ENCODE data around the gene CDKN2AIPNL. TPM values are rescaled to one million over a fixed set of nuclear protein-coding genes. Genes with fewer than 3 reads are reported as not detected.
"Not testable (repeated sequence)": the region's sequence is repeated elsewhere in the genome, so short reads cannot be mapped to it uniquely, and the experiment has no call there.

The CDKN2AIPNL gene
- total RNA-seq, 1 experiment from 2014 or later = 63.0 TPM

DNA sequence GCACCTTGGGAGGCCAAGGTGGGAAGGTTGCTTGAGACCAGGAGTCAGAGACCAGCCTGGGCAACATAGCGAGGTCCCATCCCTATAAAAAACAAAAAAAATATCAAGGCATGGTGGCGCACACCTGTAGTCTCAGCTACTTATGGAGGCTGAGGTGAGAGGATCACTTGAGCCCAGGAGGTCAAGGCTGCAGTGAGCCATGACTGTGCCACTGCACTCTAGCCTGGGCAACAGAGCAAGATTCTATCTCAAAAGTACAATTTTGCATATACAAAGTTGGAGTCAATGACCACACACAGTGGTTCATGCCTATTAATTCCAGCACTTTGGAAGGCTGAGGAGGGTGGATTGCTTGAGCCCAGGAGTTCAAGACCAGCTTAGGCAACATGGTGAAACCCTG, 29.5 kb downstream of the CDKN2AIPNL start:
- RAD21 ChIA-PET (ENCODE audit: low non-redundant PET in 1 of 2, low total read pairs in 2 of 2, uncharacterized antibody in 2 of 2, unreplicated experiment in 2 of 2); H3K9me2 ChIP-seq (ENCODE audit: insufficient read depth); ATAC-seq; intact Hi-C loops (cut with micrococcal nuclease); H3K9ac ChIP-seq (ENCODE audit: low read length); H2AFZ ChIP-seq (ENCODE audit: low read depth, low read length, poor library complexity, severe bottlenecking); H3K4me2 ChIP-seq (ENCODE audit: low read length); POLR2A ChIA-PET; H3K4me1 ChIP-seq (ENCODE audit: control insufficient read depth in 1 of 2, insufficient read depth in 2 of 2, low read length in 2 of 2); BruUV-seq (replicated peaks); H3K9me3 ChIP-seq (ENCODE audit: control insufficient read depth in 1 of 2, insufficient read depth in 1 of 2, low read depth in 1 of 2, low read length in 2 of 2); H4K20me1 ChIP-seq (ENCODE audit: insufficient read depth); H3K27ac ChIP-seq (ENCODE audit: low read depth, low read length); DNase-seq (ENCODE audit: low read depth, low spot score); H3K4me3 ChIP-seq (replicated peaks in 1 of 2; ENCODE audit: low read depth in 1 of 2, low read length in 2 of 2); H3K27me3 ChIP-seq (ENCODE audit: insufficient read depth, low read length); CTCF ChIA-PET: not testable (repeated sequence)
- Histone ChIP-seq H3K79me2 (ENCODE audit: insufficient read depth, low read length) (peaks cover 31% of the 10 kb centered on the region), H3K36me3 (ENCODE audit: control insufficient read depth in 1 of 2, insufficient read depth in 2 of 2, low read length in 2 of 2) (peaks cover 19 to 46% of the 10 kb centered on the region in 2 experiments)

DNA sequence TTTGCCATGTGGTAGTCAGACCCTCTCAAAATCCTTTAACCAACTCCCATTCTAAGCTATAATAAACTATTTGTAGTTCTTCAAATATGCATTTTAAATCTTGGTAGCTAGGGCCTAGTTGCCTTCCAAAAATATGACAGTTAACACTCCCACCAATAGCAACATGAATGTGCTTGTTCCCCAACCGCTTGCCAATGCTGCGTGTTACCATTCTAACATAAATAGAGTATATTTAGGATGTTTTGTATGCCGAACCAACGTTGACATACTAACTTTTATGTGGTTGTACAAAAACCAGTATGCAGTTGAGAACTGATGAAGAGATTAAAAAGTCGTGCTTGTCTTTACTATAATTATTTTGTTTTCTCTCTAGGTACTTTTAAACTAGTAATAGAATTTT, 31.3 kb downstream of the CDKN2AIPNL start:
- Histone ChIP-seq H3K4me3 (replicated peaks in 1 of 2; ENCODE audit: low read depth in 1 of 2, low read length in 2 of 2) (no peak overlapping the region), H3K79me2 (ENCODE audit: insufficient read depth, low read length) (peaks cover 45% of the 10 kb centered on the region), H3K36me3 (ENCODE audit: control insufficient read depth in 1 of 2, insufficient read depth in 2 of 2, low read length in 2 of 2) (peaks cover 19 to 51% of the 10 kb centered on the region in 2 experiments), H4K20me1 (ENCODE audit: insufficient read depth) (no peaks in the 10 kb centered on the region), H2AFZ (ENCODE audit: low read depth, low read length, poor library complexity, severe bottlenecking) (no peak overlapping the region), H3K27ac (ENCODE audit: low read depth, low read length) (no peak overlapping the region), H3K27me3 (ENCODE audit: insufficient read depth, low read length) (no peaks in the 10 kb centered on the region), H3K4me1 (ENCODE audit: control insufficient read depth in 1 of 2, insufficient read depth in 2 of 2, low read length in 2 of 2) (no peaks in the 10 kb centered on the region), H3K9ac (ENCODE audit: low read length) (no peak overlapping the region), H3K4me2 (ENCODE audit: low read length) (no peak overlapping the region), H3K9me3 (ENCODE audit: control insufficient read depth in 1 of 2, insufficient read depth in 1 of 2, low read depth in 1 of 2, low read length in 2 of 2) (no peaks in the 10 kb centered on the region), H3K9me2 (ENCODE audit: insufficient read depth) (no peaks in the 10 kb centered on the region)
- ChIA-PET RAD21 (ENCODE audit: low non-redundant PET in 1 of 2, low total read pairs in 2 of 2, uncharacterized antibody in 2 of 2, unreplicated experiment in 2 of 2) (no interaction called here), CTCF (no interaction called here), POLR2A (no interaction called here)
- no peak for ATAC-seq
- intact Hi-C loops (cut with micrococcal nuclease) = no loop called here
- no peak for DNase-seq (ENCODE audit: low read depth, low spot score)
- no TSS peak for BruUV-seq (replicated peaks)
- TF ChIP-seq POLR2A (IDR thresholded peaks at IDR 0.05; ENCODE audit: borderline replicate concordance, extremely low read depth, insufficient read depth, insufficient read length) (no peak), CBX3 (IDR thresholded peaks at IDR 0.05; ENCODE audit: low read depth) (no peak), ZFX (IDR thresholded peaks at IDR 0.05) (no peak), EZH2phosphoT487 (IDR thresholded peaks at IDR 0.05; ENCODE audit: borderline replicate concordance) (no peak), SP1 (IDR thresholded peaks at IDR 0.05; ENCODE audit: low read depth) (no peak), SRF (IDR thresholded peaks at IDR 0.05; ENCODE audit: low read depth) (no peak), SIN3A (IDR thresholded peaks at IDR 0.05; ENCODE audit: low read depth) (no peak), ELF1 (IDR thresholded peaks at IDR 0.05; ENCODE audit: borderline replicate concordance, low read depth) (no peak), TCF7L2 (IDR thresholded peaks at IDR 0.05; ENCODE audit: borderline replicate concordance, extremely low read depth, insufficient read depth, insufficient read length) (no peak), RAD21 (IDR thresholded peaks at IDR 0.05; ENCODE audit: low read depth) (no peak), EGR1 (IDR thresholded peaks at IDR 0.05; ENCODE audit: low read depth) (no peak), YY1 (IDR thresholded peaks at IDR 0.05; ENCODE audit: extremely low read depth, insufficient replicate concordance, low read depth, low read length) (no peak)
- TF ChIP-seq, protein P1, sequence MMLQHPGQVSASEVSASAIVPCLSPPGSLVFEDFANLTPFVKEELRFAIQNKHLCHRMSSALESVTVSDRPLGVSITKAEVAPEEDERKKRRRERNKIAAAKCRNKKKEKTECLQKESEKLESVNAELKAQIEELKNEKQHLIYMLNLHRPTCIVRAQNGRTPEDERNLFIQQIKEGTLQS (IDR thresholded peaks at IDR 0.05) = no peak
- TF ChIP-seq, protein P2, sequence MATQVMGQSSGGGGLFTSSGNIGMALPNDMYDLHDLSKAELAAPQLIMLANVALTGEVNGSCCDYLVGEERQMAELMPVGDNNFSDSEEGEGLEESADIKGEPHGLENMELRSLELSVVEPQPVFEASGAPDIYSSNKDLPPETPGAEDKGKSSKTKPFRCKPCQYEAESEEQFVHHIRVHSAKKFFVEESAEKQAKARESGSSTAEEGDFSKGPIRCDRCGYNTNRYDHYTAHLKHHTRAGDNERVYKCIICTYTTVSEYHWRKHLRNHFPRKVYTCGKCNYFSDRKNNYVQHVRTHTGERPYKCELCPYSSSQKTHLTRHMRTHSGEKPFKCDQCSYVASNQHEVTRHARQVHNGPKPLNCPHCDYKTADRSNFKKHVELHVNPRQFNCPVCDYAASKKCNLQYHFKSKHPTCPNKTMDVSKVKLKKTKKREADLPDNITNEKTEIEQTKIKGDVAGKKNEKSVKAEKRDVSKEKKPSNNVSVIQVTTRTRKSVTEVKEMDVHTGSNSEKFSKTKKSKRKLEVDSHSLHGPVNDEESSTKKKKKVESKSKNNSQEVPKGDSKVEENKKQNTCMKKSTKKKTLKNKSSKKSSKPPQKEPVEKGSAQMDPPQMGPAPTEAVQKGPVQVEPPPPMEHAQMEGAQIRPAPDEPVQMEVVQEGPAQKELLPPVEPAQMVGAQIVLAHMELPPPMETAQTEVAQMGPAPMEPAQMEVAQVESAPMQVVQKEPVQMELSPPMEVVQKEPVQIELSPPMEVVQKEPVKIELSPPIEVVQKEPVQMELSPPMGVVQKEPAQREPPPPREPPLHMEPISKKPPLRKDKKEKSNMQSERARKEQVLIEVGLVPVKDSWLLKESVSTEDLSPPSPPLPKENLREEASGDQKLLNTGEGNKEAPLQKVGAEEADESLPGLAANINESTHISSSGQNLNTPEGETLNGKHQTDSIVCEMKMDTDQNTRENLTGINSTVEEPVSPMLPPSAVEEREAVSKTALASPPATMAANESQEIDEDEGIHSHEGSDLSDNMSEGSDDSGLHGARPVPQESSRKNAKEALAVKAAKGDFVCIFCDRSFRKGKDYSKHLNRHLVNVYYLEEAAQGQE (IDR thresholded peaks at IDR 0.05; ENCODE audit: low read depth) = no peak
- TF ChIP-seq, protein P3, sequence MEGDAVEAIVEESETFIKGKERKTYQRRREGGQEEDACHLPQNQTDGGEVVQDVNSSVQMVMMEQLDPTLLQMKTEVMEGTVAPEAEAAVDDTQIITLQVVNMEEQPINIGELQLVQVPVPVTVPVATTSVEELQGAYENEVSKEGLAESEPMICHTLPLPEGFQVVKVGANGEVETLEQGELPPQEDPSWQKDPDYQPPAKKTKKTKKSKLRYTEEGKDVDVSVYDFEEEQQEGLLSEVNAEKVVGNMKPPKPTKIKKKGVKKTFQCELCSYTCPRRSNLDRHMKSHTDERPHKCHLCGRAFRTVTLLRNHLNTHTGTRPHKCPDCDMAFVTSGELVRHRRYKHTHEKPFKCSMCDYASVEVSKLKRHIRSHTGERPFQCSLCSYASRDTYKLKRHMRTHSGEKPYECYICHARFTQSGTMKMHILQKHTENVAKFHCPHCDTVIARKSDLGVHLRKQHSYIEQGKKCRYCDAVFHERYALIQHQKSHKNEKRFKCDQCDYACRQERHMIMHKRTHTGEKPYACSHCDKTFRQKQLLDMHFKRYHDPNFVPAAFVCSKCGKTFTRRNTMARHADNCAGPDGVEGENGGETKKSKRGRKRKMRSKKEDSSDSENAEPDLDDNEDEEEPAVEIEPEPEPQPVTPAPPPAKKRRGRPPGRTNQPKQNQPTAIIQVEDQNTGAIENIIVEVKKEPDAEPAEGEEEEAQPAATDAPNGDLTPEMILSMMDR (IDR thresholded peaks at IDR 0.05 in 2 of 3, conservative IDR thresholded peaks at IDR 0.05 in 1 of 3; ENCODE audit: borderline replicate concordance in 1 of 3, insufficient read depth in 1 of 3, low read depth in 2 of 3, low read length in 2 of 3) = no peak
